ENCODE results near the gene MAMSTR. TPM values are rescaled to one million over a fixed set of nuclear protein-coding genes. Genes with fewer than 3 reads are reported as not detected.

MAMSTR gene
- total and polyA plus RNA-seq, 11 donors, result 0.65 to 5.5 (median 2.0) TPM

DNA sequence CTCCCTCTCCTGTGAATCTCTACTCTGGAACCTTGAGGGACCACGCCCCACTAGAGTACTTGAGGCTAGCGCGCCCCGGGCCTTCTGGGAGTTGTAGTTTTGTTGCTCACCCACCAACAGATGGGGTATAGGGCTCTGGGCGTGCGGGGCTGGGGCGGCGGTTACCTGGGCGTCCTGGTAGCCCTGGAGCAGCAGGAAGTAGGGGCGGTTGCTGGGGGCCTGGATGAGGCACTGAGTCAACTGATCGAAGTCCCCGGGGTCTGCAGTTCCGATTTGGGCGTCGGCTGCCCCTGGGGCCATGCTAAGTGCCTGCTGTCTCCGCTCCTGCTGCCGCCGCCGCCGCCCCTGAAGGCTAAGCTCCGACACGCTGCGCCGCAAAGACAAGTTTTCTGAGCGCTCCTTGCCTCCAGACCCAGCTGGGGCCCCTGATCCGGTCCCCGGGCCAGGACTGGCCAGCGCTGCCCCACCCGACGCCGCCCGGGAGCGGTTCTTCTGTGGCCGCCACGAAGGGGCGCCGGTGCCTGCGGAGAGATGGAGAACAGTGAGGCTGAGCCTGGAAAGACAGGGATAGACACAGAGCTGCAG, 15.6 kb upstream of the MAMSTR start:
- 47 to 52% (median 47%) methylated on average over 22 to 38 of the region's 38 CpGs for WGBS, 4 donors
- peaks cover 0 to 50% (median 9%) of the 10 kb centered on the region in 9 donors for H3K36me3 ChIP-seq
- no peak for TF ChIP-seq POLR2A (IDR thresholded peaks at IDR 0.05)
- ATAC-seq, result no peak
- H3K4me3 ChIP-seq, result peak overlapping the region in 2 of 12 donors; percentile 2 to 19
- intact Hi-C loops (cut with DNase I), result loop anchor here in 6 of 10 donors (5.0 to 10.0 kb wide), 2 partner anchors 58 to 60 kb away; partner anchors contain the start of gene NTN5 (in 5 of the 6)
- H3K9me3 ChIP-seq, result no peaks in the 10 kb centered on the region
- DNase-seq, result peak in 1 of 5 donors; percentile 27
- no peak overlapping the region for H3K27ac ChIP-seq
- peaks cover 0 to 21% (median 11%) of the 10 kb centered on the region in 12 donors for H3K4me1 ChIP-seq
- H3K27me3 ChIP-seq, result peaks cover 0 to 11% (median 0%) of the 10 kb centered on the region in 9 donors

DNA sequence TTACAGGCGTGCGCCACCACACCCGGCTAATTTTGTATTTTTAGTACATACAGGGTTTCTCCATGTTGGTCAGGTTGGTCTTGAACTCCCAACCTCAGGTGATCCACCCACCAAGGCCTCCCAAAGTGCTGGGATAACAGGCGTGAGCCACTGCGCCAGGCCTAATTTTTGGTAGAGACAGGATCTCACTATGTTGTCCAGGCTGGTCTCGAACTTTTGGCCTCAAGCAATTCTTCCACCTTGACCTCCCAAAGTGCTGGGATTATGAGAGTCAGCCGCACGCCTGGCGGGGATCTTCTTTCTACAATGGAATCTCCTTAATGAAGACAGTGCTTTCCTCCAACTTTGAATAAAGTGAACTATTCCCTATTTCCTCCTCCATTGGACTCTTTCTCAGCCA, 15.1 kb upstream of the MAMSTR start:
- WGBS, 4 donors, result 96 to 99% (median 96%) methylated on average over 9 of the region's 9 CpGs
- no peak for ATAC-seq
- Histone ChIP-seq H3K36me3 (peaks cover 0 to 55% (median 9%) of the 10 kb centered on the region in 9 donors), H3K4me1 (peaks cover 0 to 21% (median 11%) of the 10 kb centered on the region in 12 donors), H3K27me3 (peaks cover 0 to 7% (median 0%) of the 10 kb centered on the region in 9 donors), H3K27ac (no peak overlapping the region), H3K4me3 (no peak overlapping the region), H3K9me3 (no peaks in the 10 kb centered on the region)
- TF ChIP-seq, protein P1, sequence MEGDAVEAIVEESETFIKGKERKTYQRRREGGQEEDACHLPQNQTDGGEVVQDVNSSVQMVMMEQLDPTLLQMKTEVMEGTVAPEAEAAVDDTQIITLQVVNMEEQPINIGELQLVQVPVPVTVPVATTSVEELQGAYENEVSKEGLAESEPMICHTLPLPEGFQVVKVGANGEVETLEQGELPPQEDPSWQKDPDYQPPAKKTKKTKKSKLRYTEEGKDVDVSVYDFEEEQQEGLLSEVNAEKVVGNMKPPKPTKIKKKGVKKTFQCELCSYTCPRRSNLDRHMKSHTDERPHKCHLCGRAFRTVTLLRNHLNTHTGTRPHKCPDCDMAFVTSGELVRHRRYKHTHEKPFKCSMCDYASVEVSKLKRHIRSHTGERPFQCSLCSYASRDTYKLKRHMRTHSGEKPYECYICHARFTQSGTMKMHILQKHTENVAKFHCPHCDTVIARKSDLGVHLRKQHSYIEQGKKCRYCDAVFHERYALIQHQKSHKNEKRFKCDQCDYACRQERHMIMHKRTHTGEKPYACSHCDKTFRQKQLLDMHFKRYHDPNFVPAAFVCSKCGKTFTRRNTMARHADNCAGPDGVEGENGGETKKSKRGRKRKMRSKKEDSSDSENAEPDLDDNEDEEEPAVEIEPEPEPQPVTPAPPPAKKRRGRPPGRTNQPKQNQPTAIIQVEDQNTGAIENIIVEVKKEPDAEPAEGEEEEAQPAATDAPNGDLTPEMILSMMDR (IDR thresholded peaks at IDR 0.05), result no peak
- no peak for TF ChIP-seq POLR2A (IDR thresholded peaks at IDR 0.05)
- intact Hi-C loops (cut with DNase I), result loop anchor here in 6 of 10 donors (5.0 to 10.0 kb wide), 2 partner anchors 57 to 60 kb away; partner anchors contain the start of gene NTN5 (in 5 of the 6)
- no peak for DNase-seq

DNA sequence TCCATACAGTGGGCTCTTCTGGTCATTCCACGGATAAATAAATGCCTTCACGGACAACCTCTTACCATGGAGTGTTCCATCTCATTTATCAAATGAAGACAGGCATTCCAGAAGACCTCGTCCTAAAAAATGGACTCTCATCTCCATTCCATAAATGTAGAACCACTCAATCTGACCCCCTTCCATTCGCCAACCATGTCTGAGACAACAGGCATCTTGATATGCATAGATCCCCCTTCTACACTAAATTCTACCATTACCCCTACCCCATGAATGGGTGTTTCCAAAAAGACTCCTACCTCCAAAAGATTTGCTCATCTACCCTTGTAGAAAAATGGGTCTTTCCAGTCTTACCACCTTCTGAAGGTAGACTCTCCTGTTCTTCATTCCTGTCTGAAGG, 11.9 kb upstream of the MAMSTR start:
- DNase-seq (no peak), ATAC-seq (no peak)
- WGBS, 4 donors, result 89 to 93% (median 91%) methylated on average over 4 of the region's 4 CpGs
- no peak overlapping the region for H3K4me3 ChIP-seq
- TF ChIP-seq POLR2A (IDR thresholded peaks at IDR 0.05), result no peak
- TF ChIP-seq, protein P1 (IDR thresholded peaks at IDR 0.05), result no peak
- intact Hi-C loops (cut with DNase I), result loop anchor here in 5 of 10 donors (10.0 kb wide), 1 partner anchor 57 kb away; the partner anchor contains the start of gene NTN5 (in 5 of the 5)
- H3K36me3 ChIP-seq, result peaks cover 0 to 68% (median 17%) of the 10 kb centered on the region in 9 donors
- H3K27me3 ChIP-seq, result peaks cover 0 to 4% (median 0%) of the 10 kb centered on the region in 9 donors
- no peak overlapping the region for H3K27ac ChIP-seq
- peaks cover 0 to 10% (median 4%) of the 10 kb centered on the region in 12 donors for H3K4me1 ChIP-seq
- H3K9me3 ChIP-seq, result no peaks in the 10 kb centered on the region

DNA sequence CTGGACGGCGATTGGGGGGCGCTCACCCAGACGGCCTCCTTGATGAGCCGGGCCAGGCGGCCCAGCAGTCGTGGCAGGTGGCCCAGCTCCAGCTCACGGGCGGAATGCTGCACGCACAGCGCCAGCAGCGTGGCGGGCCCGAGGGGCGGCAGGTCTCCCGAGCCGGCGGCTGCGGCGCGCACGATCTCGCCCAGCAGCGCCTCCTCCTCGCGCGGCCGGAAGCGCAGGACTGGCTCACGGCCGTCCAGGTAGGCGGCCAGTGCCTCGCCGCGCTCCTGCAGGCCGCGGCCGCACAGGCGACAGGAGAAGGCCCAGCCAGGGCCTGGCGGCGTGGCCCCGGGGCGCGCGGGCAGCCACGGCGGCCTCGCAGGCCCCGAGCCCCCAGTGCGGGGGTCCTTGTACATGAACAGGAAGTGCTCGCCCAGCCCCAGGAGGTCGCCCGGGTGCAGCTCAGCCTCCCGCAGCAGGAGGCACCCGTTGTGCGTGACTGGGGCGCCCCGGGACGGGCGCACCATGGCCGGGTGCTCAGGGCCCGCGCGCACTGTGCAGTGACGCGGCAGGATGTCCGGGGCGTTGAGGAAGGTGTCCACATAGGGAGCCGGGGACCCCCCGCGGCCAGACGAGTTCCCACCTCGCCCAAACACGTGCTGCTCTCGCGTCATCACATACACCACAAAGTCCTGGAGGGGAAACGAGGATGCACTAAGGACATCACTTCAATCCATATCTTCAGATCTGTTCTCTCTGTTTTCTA, 9.6 kb upstream of the MAMSTR start:
- ATAC-seq, result no peak
- no peak for DNase-seq
- WGBS, 4 donors, result 58 to 73% (median 65%) methylated on average over 40 to 77 of the region's 77 CpGs
- intact Hi-C loops (cut with DNase I), result loop anchor here in 1 of 10 donors (10.0 kb wide), 1 partner anchor 54 kb away; the partner anchor contains the start of gene NTN5
- Histone ChIP-seq H3K4me1 (peaks cover 5 to 33% (median 16%) of the 10 kb centered on the region in 12 donors), H3K4me3 (peak overlapping the region in 5 of 12 donors; percentile 6 to 21 (median 16)), H3K27ac (no peak overlapping the region), H3K9me3 (peaks cover 0 to 7% (median 0%) of the 10 kb centered on the region in 12 donors), H3K27me3 (peaks cover 0 to 4% (median 0%) of the 10 kb centered on the region in 9 donors), H3K36me3 (peaks cover 0 to 75% (median 16%) of the 10 kb centered on the region in 9 donors)
- TF ChIP-seq, protein P1 (IDR thresholded peaks at IDR 0.05), result peak in 1 of 12 donors; percentile 16
- TF ChIP-seq POLR2A (IDR thresholded peaks at IDR 0.05), result no peak

Data from heart left ventricle (tissue), 16 donors.